GM23338 (cell line): ENCODE results near the gene FAM229B. TPM values are rescaled to one million over a fixed set of nuclear protein-coding genes. Genes with fewer than 3 reads are reported as not detected.

ENCODE experiments used
- ATAC-seq: fragments of 200-7000 bp; cut with Tn5 transposase; 3 replicates; pipeline ENCODE4 v1.9.1; 2020
- DNase-seq: peaks from one replicate; pipeline ENCODE4 v3.0.0-alpha.2; 2015; ENCODE audit warnings: low spot score
- H2AFZ ChIP-seq: fragments of 200-600 bp; sonication (generic); 2 replicates; pipeline ENCODE4 v1.8.0; 2016; ENCODE audit warnings: antibody characterized with exemption, mild to moderate bottlenecking, moderate library complexity
- H3F3A ChIP-seq: fragments of 200-600 bp; sonication (generic); replicated peaks from 2 replicates; pipeline ENCODE4 v1.8.0; 2017; ENCODE audit warnings: antibody characterized with exemption, mixed run types, low read depth
- H3K27ac ChIP-seq: fragments of 200-600 bp; sonication (generic); 2 replicates; pipeline ENCODE4 v1.6.1; 2016; ENCODE audit warnings: low read depth
- H3K27me3 ChIP-seq: fragments of 200-600 bp; sonication (generic); 2 replicates; pipeline ENCODE4 v1.8.0; 2016; ENCODE audit warnings: mild to moderate bottlenecking, mixed run types, moderate library complexity; ENCODE audit not compliant: insufficient read depth
- H3K36me3 ChIP-seq: fragments of 200-600 bp; sonication (generic); 2 replicates; pipeline ENCODE4 v1.8.0; 2016; ENCODE audit warnings: mild to moderate bottlenecking; ENCODE audit not compliant: insufficient read depth
- H3K4me1 ChIP-seq: fragments of 200-600 bp; sonication (generic); 2 replicates; pipeline ENCODE4 v1.8.0; 2016; ENCODE audit warnings: mild to moderate bottlenecking, moderate library complexity; ENCODE audit not compliant: insufficient read depth
- H3K4me2 ChIP-seq: fragments of 200-600 bp; sonication (generic); 2 replicates; pipeline ENCODE4 v1.7.1; 2017; ENCODE audit warnings: mixed run types
- H3K4me3 ChIP-seq: fragments of 200-600 bp; sonication (generic); 2 replicates; pipeline ENCODE4 v1.6.1; 2016; ENCODE audit warnings: mixed run types
- H3K79me2 ChIP-seq: fragments of 200-600 bp; sonication (generic); replicated peaks from 2 replicates; pipeline ENCODE4 v1.8.0; 2017; ENCODE audit warnings: mild to moderate bottlenecking; ENCODE audit not compliant: insufficient read depth
- H3K9me2 ChIP-seq: fragments of 200-600 bp; sonication (generic); 2 replicates; pipeline ENCODE4 v1.8.0; 2017; ENCODE audit not compliant: insufficient read depth
- H4K20me1 ChIP-seq: fragments of 200-600 bp; sonication (generic); replicated peaks from 2 replicates; pipeline ENCODE4 v1.8.0; 2017; ENCODE audit warnings: mild to moderate bottlenecking; ENCODE audit not compliant: insufficient read depth
- H3K27ac Mint-ChIP-seq: 2 replicates; pipeline ENCODE4 v1.8.0; 2020; ENCODE audit warnings: inconsistent platforms, mild to moderate bottlenecking, moderate library complexity, mixed read lengths
- H3K27me3 Mint-ChIP-seq: 3 replicates; pipeline ENCODE4 v1.8.0; 2022; ENCODE audit warnings: low read depth, mild to moderate bottlenecking, moderate library complexity, mixed read lengths, inconsistent platforms; ENCODE audit not compliant: insufficient read depth, poor library complexity
- H3K36me3 Mint-ChIP-seq: 3 replicates; pipeline ENCODE4 v1.8.0; 2021; ENCODE audit warnings: low read depth, mild to moderate bottlenecking, inconsistent platforms, moderate library complexity, mixed read lengths
- H3K4me1 Mint-ChIP-seq: 3 replicates; pipeline ENCODE4 v1.8.0; 2020; ENCODE audit warnings: mild to moderate bottlenecking, inconsistent platforms, mixed read lengths
- H3K4me3 Mint-ChIP-seq: 3 replicates; pipeline ENCODE4 v1.8.0; 2021; ENCODE audit warnings: moderate library complexity, mild to moderate bottlenecking, inconsistent platforms, mixed read lengths
- H3K9me3 Mint-ChIP-seq: 3 replicates; pipeline ENCODE4 v1.8.0; 2020; ENCODE audit warnings: moderate library complexity, mild to moderate bottlenecking, inconsistent platforms, mixed read lengths
- CREB1 ChIP-seq: fragments of 250-450 bp; sonication (Bioruptor Pico); IDR thresholded peaks from 2 replicates; pipeline ENCODE4 v1.5.0; 2020; ENCODE audit warnings: low read depth, mild to moderate bottlenecking, moderate library complexity
- CTCF ChIP-seq, 2 experiments: fragments of 200-600 bp in 1 of 2; sonication (generic) in 1 of 2; conservative IDR thresholded peaks; 2 replicates each; pipeline versions ENCODE4 v1.5.1 to v1.6.1; 2016 to 2017; ENCODE audit warnings: antibody characterized with exemption in 2 of 2, low read depth in 2 of 2, mild to moderate bottlenecking in 2 of 2, moderate library complexity in 1 of 2
- EZH2 ChIP-seq: fragments of 200-600 bp; sonication (generic); IDR thresholded peaks from one replicate; pipeline ENCODE4 v1.8.0; 2017; ENCODE audit warnings: antibody characterized with exemption, mild to moderate bottlenecking, low read depth; ENCODE audit not compliant: unreplicated experiment
- EZH2phosphoT487 ChIP-seq: fragments of 200-600 bp; sonication (generic); IDR thresholded peaks from one replicate; pipeline ENCODE4 v1.8.1; 2018; ENCODE audit warnings: antibody characterized with exemption; ENCODE audit not compliant: unreplicated experiment
- JUNB ChIP-seq: IDR thresholded peaks from one replicate; pipeline ENCODE4 v1.6.1; 2016; ENCODE audit warnings: antibody characterized with exemption; ENCODE audit not compliant: unreplicated experiment
- NANOG ChIP-seq: IDR thresholded peaks from 2 replicates; pipeline ENCODE4 v1.6.1; 2016; ENCODE audit warnings: antibody characterized with exemption, borderline replicate concordance
- POLR2AphosphoS5 ChIP-seq: IDR thresholded peaks from 2 replicates; pipeline ENCODE4 v1.6.1; 2016; ENCODE audit warnings: antibody characterized with exemption, low read depth
- STAT1 ChIP-seq: IDR thresholded peaks from one replicate; pipeline ENCODE4 v1.6.1; 2016; ENCODE audit warnings: antibody characterized with exemption; ENCODE audit not compliant: unreplicated experiment
- ZNF114 ChIP-seq: fragments of 250-450 bp; sonication (Bioruptor Pico); IDR thresholded peaks from 2 replicates; pipeline ENCODE4 v1.5.0; 2020; ENCODE audit warnings: mild to moderate bottlenecking, moderate library complexity
- ZNF331 ChIP-seq: fragments of 250-450 bp; sonication (Bioruptor Pico); IDR thresholded peaks from 2 replicates; pipeline ENCODE4 v1.5.0; 2020; ENCODE audit warnings: low read depth, mild to moderate bottlenecking, moderate library complexity
- polyA plus RNA-seq: library from polyadenylated mRNA; unstranded; fragments of >200 nt; fragmentation: Nextera tagmentation; extraction: Ambion mirVana; gene quantifications from 2 replicates; pipeline ENCODE4 v1.2.1, GENCODE V29; 2016
- total RNA-seq: library from RNA; depleted of rRNA; stranded (reverse); fragments of >200 nt; shearing (Covaris generic); gene quantifications from 2 replicates; pipeline ENCODE4 v1.2.3, GENCODE V29; 2014
- TF ChIP-seq, protein P1 (sequence below): IDR thresholded peaks from one replicate; pipeline ENCODE4 v1.6.1; 2018; ENCODE audit warnings: antibody characterized with exemption; ENCODE audit not compliant: unreplicated experiment
- TF ChIP-seq, protein P2 (sequence below): fragments of 250-450 bp; sonication (Bioruptor Pico); IDR thresholded peaks from 2 replicates; pipeline ENCODE4 v1.5.0; 2020; ENCODE audit warnings: mild to moderate bottlenecking, moderate library complexity
- TF ChIP-seq, protein P3 (sequence below): IDR thresholded peaks from 2 replicates; pipeline ENCODE4 v1.6.1; 2016; ENCODE audit warnings: antibody characterized with exemption

FAM229B gene
- total and polyA plus RNA-seq, 2 experiments from 2014 or later = 4.4 to 32.9 TPM

GRCh38 chr6:112066606-112067005, 20.8 kb upstream of the FAM229B start:
- Histone ChIP-seq H3K27ac (no peak overlapping the region), H3K4me1 (no peaks in the 10 kb centered on the region), H2AFZ (no peak overlapping the region), H3K36me3 (no peaks in the 10 kb centered on the region), H3K4me3 (no peak overlapping the region), H3K27me3 (no peaks in the 10 kb centered on the region), H3K9me2 (no peaks in the 10 kb centered on the region), H3K4me2 (no peak overlapping the region), H4K20me1 (no peaks in the 10 kb centered on the region), H3F3A (no peaks in the 10 kb centered on the region), H3K79me2 (no peaks in the 10 kb centered on the region)
- ATAC-seq (no peak), DNase-seq (no peak)
- Mint-ChIP-seq H3K4me3 (no peak overlapping the region), H3K4me1 (no peaks in the 10 kb centered on the region), H3K36me3 (peaks cover 2% of the 10 kb centered on the region), H3K27ac (no peak overlapping the region), H3K9me3 (no peaks in the 10 kb centered on the region), H3K27me3 (no peaks in the 10 kb centered on the region)
- TF ChIP-seq, protein P1, sequence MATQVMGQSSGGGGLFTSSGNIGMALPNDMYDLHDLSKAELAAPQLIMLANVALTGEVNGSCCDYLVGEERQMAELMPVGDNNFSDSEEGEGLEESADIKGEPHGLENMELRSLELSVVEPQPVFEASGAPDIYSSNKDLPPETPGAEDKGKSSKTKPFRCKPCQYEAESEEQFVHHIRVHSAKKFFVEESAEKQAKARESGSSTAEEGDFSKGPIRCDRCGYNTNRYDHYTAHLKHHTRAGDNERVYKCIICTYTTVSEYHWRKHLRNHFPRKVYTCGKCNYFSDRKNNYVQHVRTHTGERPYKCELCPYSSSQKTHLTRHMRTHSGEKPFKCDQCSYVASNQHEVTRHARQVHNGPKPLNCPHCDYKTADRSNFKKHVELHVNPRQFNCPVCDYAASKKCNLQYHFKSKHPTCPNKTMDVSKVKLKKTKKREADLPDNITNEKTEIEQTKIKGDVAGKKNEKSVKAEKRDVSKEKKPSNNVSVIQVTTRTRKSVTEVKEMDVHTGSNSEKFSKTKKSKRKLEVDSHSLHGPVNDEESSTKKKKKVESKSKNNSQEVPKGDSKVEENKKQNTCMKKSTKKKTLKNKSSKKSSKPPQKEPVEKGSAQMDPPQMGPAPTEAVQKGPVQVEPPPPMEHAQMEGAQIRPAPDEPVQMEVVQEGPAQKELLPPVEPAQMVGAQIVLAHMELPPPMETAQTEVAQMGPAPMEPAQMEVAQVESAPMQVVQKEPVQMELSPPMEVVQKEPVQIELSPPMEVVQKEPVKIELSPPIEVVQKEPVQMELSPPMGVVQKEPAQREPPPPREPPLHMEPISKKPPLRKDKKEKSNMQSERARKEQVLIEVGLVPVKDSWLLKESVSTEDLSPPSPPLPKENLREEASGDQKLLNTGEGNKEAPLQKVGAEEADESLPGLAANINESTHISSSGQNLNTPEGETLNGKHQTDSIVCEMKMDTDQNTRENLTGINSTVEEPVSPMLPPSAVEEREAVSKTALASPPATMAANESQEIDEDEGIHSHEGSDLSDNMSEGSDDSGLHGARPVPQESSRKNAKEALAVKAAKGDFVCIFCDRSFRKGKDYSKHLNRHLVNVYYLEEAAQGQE = no peak
- TF ChIP-seq STAT1 (no peak), EZH2phosphoT487 (no peak), POLR2AphosphoS5 (no peak), CREB1 (CRISPR knock-in tag) (no peak), ZNF114 (CRISPR knock-in tag) (no peak), CTCF (conservative IDR thresholded peaks at IDR 0.05; ENCODE audit: low read depth in 2 of 2) (no peak), ZNF331 (CRISPR knock-in tag) (no peak), JUNB (no peak), NANOG (no peak), EZH2 (no peak)
- TF ChIP-seq, protein P2, sequence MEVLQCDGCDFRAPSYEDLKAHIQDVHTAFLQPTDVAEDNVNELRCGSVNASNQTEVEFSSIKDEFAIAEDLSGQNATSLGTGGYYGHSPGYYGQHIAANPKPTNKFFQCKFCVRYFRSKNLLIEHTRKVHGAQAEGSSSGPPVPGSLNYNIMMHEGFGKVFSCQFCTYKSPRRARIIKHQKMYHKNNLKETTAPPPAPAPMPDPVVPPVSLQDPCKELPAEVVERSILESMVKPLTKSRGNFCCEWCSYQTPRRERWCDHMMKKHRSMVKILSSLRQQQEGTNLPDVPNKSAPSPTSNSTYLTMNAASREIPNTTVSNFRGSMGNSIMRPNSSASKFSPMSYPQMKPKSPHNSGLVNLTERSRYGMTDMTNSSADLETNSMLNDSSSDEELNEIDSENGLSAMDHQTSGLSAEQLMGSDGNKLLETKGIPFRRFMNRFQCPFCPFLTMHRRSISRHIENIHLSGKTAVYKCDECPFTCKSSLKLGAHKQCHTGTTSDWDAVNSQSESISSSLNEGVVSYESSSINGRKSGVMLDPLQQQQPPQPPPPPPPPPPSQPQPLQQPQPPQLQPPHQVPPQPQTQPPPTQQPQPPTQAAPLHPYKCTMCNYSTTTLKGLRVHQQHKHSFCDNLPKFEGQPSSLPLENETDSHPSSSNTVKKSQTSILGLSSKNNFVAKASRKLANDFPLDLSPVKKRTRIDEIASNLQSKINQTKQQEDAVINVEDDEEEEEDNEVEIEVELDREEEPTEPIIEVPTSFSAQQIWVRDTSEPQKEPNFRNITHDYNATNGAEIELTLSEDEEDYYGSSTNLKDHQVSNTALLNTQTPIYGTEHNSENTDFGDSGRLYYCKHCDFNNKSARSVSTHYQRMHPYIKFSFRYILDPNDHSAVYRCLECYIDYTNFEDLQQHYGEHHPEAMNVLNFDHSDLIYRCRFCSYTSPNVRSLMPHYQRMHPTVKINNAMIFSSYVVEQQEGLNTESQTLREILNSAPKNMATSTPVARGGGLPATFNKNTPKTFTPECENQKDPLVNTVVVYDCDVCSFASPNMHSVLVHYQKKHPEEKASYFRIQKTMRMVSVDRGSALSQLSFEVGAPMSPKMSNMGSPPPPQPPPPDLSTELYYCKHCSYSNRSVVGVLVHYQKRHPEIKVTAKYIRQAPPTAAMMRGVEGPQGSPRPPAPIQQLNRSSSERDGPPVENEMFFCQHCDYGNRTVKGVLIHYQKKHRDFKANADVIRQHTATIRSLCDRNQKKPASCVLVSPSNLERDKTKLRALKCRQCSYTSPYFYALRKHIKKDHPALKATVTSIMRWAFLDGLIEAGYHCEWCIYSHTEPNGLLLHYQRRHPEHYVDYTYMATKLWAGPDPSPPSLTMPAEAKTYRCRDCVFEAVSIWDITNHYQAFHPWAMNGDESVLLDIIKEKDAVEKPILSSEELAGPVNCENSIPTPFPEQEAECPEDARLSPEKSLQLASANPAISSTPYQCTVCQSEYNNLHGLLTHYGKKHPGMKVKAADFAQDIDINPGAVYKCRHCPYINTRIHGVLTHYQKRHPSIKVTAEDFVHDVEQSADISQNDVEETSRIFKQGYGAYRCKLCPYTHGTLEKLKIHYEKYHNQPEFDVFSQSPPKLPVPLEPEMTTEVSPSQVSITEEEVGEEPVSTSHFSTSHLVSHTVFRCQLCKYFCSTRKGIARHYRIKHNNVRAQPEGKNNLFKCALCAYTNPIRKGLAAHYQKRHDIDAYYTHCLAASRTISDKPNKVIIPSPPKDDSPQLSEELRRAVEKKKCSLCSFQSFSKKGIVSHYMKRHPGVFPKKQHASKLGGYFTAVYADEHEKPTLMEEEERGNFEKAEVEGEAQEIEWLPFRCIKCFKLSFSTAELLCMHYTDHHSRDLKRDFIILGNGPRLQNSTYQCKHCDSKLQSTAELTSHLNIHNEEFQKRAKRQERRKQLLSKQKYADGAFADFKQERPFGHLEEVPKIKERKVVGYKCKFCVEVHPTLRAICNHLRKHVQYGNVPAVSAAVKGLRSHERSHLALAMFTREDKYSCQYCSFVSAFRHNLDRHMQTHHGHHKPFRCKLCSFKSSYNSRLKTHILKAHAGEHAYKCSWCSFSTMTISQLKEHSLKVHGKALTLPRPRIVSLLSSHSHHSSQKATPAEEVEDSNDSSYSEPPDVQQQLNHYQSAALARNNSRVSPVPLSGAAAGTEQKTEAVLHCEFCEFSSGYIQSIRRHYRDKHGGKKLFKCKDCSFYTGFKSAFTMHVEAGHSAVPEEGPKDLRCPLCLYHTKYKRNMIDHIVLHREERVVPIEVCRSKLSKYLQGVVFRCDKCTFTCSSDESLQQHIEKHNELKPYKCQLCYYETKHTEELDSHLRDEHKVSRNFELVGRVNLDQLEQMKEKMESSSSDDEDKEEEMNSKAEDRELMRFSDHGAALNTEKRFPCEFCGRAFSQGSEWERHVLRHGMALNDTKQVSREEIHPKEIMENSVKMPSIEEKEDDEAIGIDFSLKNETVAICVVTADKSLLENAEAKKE (CRISPR knock-in tag) = no peak
- TF ChIP-seq, protein P3, sequence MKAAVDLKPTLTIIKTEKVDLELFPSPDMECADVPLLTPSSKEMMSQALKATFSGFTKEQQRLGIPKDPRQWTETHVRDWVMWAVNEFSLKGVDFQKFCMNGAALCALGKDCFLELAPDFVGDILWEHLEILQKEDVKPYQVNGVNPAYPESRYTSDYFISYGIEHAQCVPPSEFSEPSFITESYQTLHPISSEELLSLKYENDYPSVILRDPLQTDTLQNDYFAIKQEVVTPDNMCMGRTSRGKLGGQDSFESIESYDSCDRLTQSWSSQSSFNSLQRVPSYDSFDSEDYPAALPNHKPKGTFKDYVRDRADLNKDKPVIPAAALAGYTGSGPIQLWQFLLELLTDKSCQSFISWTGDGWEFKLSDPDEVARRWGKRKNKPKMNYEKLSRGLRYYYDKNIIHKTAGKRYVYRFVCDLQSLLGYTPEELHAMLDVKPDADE = no peak
